SH-SY5Y (cell line): Measurements from ENCODE around the gene MYH10.
A peak's percentile ranks its signal among the peaks of the same experiment; 100 is the strongest.

Source experiments
- GATA2 ChIP-seq: IDR thresholded peaks from 2 replicates; pipeline ENCODE4 v1.6.1; 2011; ENCODE audit warnings: mild to moderate bottlenecking, low read depth, low read length
- GATA3 ChIP-seq: IDR thresholded peaks from 2 replicates; pipeline ENCODE4 v1.6.1; 2011; ENCODE audit warnings: low read depth, mild to moderate bottlenecking, low read length, moderate library complexity

The MYH10 gene

GRCh38 chr17:8563981-8564602, 66.4 kb downstream of the MYH10 start:
- no peak for TF ChIP-seq GATA2
- no peak for TF ChIP-seq GATA3

DNA sequence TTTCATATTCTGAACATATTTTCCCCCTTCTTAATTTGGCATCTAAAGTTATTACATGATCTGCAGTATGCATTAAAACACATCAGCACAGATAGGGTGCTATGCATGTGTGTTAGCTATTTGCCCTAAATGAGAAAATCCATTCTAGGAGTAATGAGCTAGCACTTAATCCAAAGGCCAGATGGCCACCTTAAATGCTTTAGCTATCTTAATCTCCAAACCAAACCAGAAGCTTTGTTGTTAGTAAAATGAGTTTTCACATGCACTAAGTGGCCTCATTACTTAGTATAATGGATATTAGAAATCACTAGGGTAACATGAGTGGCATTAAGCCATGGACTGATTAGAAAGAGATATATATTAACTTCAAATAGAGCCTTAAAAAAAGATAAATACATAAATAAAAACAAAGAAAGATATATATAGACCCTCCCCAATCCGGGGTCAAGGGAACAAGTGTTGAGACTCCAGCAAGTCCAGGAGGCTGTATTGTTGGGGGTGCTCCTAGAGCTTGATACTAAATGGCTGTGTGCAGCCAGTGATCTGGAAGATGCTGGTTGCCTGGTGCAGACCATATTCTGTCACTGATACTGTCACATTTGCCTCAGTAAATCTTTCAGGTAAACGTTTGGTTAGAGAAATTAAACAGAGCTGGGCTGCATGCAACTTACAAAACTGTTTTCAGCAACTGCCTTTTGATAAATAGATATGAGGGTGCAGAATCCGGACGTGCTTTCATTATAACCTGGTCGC, 67.3 kb downstream of the MYH10 start:
- TF ChIP-seq GATA2 (peak; percentile 17; the same call in 1 of the 2 replicates), GATA3 (no peak)

- TF ChIP-seq GATA3 (no peak), GATA2 (no peak)
These were observed 72.4 kb downstream of the MYH10 start for GRCh38 chr17:8558144-8558543.

DNA sequence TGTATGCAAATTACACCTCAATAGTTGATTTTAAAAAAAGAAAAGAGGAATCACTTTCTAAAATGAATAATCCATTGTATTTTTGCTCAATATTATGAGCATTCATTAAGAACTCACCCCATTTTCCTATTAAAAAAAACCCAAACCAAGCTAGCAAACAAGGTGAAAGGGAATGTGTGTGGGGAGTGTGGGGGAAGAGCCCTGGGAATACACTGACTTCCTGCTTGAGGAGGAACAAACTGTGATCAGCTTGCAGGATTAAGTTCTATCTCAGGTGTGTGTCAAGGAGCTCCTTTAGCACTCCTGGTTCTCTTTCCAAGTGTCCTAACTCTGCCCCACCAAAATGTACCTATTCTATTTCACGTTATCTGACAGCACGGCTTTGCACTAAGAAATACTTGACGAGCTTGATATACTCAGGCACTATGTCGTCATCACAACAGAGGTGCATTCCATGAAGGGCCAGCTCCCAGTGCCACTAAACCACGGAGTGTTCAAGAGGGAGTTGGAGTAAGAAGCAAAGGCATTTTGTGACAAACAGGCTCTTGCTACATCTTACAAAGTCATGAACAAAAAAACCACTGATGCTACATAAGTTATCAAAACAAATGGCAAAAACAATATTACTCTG, 73.2 kb downstream of the MYH10 start:
- TF ChIP-seq GATA3 (no peak), GATA2 (no peak)

DNA sequence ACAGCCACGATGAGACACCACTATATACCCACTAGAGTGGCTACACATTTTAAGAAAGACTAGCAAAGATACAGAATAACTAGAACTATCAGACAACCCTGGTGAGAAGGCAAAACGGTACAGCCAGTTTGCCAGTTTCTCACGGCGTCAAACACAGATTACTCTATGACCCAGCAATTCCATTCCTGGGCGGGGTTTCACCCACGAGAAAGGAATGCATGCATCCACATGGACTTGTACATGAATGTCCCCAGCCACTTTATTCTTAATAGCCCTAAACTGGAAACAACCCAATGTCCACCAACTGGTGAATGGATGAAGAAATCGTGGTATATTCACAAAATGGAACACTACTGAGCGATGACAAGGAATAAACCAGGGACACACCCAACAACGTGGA, 74.5 kb downstream of the MYH10 start:
- TF ChIP-seq GATA2 (no peak), GATA3 (no peak)

DNA sequence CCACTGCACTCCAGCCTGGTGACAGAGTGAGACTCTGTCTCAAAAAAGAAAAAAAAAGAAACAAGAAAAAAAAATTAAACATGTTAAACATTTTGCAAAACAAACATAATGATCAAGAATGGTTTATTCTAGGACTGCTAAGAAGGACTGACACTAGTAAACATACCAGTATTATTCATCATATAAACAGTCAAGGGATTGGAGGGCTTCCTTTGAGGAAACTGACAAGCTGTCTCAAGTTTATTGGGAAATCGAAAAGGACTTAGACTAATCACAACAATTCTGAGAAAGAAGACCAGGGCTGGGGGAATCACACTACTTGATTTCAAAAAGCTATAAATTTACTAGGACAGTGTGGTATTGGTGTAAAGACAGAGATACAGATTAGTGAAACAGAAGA, 75.5 kb downstream of the MYH10 start:
- TF ChIP-seq GATA3 (no peak), GATA2 (no peak)

DNA sequence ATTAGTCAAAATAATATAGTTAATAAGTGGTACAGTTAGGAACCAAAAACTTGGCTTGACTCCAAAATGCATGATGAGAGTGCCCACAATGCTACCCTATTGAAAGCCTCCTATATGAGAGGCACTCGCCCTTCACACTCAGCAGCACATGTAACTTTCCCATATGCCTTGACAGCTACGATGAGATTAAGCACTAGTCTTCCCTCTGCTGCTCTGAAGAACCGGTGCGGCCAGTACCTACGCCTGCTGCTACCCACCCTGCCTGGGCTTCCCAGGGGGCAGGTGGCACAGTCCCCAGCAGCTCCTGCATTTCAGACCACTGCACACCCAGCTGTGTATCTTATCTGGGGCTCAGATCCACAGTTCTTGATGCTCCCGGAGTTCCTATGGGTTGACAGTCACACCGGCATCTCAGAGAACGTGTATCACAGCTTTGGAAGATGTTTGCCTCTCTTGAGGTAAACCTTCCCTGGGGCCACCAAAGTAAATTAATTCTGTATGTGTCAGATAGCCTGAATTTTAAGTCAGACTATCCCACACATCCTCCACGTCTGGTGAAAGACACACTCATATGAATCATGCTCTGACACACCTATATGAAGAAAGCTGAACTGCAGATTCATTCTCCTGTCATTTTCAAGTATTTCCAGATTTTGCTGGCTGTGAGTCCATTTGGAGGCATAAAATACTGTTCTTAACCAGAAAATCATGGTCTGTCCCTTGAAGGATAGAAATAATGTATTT, 77.8 kb downstream of the MYH10 start:
- TF ChIP-seq GATA3 = no peak
- TF ChIP-seq GATA2 = no peak

GRCh38 chr17:8542599-8543502, 87.7 kb downstream of the MYH10 start:
- TF ChIP-seq GATA3 (no peak), GATA2 (no peak)

GRCh38 chr17:8537734-8538133, 92.8 kb downstream of the MYH10 start:
- TF ChIP-seq GATA3 (no peak), GATA2 (no peak)

GRCh38 chr17:8534498-8535188, 95.9 kb downstream of the MYH10 start:
- TF ChIP-seq GATA3 = no peak
- TF ChIP-seq GATA2 = no peak

DNA sequence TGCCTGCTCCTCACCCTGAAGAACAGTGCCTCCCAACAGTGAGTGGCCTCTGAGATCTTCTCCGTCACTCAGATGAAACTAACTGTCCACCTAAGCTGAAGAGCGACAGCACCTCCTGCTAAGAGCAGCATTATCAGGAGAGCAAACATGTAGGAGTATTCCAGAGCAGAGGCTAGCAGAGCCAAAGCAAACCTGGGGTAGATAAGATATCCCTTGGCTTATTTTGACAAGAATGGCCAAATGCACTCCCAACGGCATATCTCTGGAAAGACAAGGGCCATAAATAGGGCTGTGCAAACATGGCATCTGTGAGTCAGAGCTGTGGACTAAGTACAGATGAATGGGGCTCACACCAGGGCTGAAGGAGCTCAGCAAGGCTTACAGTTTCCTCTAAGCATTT, 98.5 kb downstream of the MYH10 start:
- TF ChIP-seq GATA3 (no peak), GATA2 (no peak)

GRCh38 chr17:8522577-8522976, 107.9 kb downstream of the MYH10 start:
- TF ChIP-seq GATA3 = no peak
- no peak for TF ChIP-seq GATA2

- no peak for TF ChIP-seq GATA2
- TF ChIP-seq GATA3 = no peak
These were observed 109.5 kb downstream of the MYH10 start for GRCh38 chr17:8520981-8521380.
